ENCODE results near the gene UGT1A4. TPM values are rescaled to one million over a fixed set of nuclear protein-coding genes. Genes with fewer than 3 reads are reported as not detected.

UGT1A4 gene
- total RNA-seq, 4 donors from 2014 or later, result not detected

DNA sequence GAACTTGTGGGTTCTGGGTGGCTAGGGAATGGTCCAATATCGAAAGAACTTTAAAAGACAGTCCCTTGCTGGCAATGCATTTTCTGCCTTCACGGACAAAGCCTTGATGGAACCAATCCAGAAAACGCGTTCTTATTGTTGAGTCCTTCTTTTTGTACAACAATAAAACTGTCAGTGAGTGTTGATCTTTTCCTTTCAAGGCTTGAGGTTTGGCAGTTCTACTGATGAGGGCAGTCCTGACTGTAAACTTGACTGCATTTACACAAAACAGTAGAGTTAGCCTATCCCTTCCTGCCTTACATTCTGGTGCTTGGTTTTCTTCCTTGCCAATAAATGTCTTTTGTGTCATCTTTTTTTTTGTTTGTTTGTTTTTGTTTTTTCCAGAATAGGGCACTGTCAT is 39.3 kb upstream of the UGT1A4 start:
- TF ChIP-seq CTCF (IDR thresholded peaks at IDR 0.05), result no peak
- ATAC-seq (ENCODE audit: low FRiP score), result no peak
- DNase-seq (ENCODE audit: low spot score), result no peak

- no peak for TF ChIP-seq CTCF (IDR thresholded peaks at IDR 0.05)
- ATAC-seq (ENCODE audit: low FRiP score), result no peak
- DNase-seq (ENCODE audit: low spot score), result no peak
Observed at GRCh38 chr2:233680361-233681045, 38.0 kb upstream of the UGT1A4 start.

GRCh38 chr2:233681521-233682099 is 36.9 kb upstream of the UGT1A4 start, which contains the start of gene UGT1A7:
Gene UGT1A7 (plus strand): TSS chr2:233681901. CDS start chr2:233681938, 37 bp downstream.
- TF ChIP-seq CTCF (IDR thresholded peaks at IDR 0.05), result no peak

GRCh38 chr2:233684640-233685039 is 33.9 kb upstream of the UGT1A4 start:
- DNase-seq (ENCODE audit: low spot score) (no peak), ATAC-seq (ENCODE audit: low FRiP score) (no peak)
- no peak for TF ChIP-seq CTCF (IDR thresholded peaks at IDR 0.05)

More at GRCh38 chr2:233681521-233682099, 36.9 kb upstream of the UGT1A4 start, which contains the start of gene UGT1A7:
- DNase-seq (ENCODE audit: low spot score), result no peak
- no peak for ATAC-seq (ENCODE audit: low FRiP score)

GRCh38 chr2:233686928-233687327 is 31.6 kb upstream of the UGT1A4 start:
- no peak for TF ChIP-seq CTCF (IDR thresholded peaks at IDR 0.05)
- ATAC-seq (ENCODE audit: low FRiP score) (no peak), DNase-seq (ENCODE audit: low spot score) (no peak)

DNA sequence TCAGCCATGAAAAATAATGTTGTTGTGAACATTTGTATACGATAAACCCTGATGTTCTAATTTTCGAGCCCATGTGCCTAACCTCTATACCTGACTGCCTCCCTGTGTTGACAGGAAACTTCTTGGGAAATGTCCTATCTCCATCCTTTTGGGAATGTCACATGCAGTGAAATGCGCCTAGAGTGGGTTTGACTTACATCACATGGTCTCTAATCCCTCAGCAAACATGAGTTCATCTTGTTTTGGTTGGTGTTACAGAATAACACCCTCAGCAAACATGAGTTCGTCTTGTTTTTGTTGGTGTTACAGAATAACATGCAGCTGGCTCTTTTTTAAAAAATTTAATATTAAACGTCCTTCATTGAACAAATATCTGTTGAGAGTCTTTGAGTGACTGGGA is 30.2 kb upstream of the UGT1A4 start:
- ATAC-seq (ENCODE audit: low FRiP score), result no peak
- no peak for DNase-seq (ENCODE audit: low spot score)
- TF ChIP-seq CTCF (IDR thresholded peaks at IDR 0.05), result no peak

- no peak for ATAC-seq (ENCODE audit: low FRiP score)
- no peak for DNase-seq (ENCODE audit: low spot score)
- no peak for TF ChIP-seq CTCF (IDR thresholded peaks at IDR 0.05)
Observed at GRCh38 chr2:233689031-233689430, 29.5 kb upstream of the UGT1A4 start.
